ENCODE measurements around the gene AFAP1L2.
A peak's percentile ranks its signal among the peaks of the same experiment; 100 is the strongest.

DNA sequence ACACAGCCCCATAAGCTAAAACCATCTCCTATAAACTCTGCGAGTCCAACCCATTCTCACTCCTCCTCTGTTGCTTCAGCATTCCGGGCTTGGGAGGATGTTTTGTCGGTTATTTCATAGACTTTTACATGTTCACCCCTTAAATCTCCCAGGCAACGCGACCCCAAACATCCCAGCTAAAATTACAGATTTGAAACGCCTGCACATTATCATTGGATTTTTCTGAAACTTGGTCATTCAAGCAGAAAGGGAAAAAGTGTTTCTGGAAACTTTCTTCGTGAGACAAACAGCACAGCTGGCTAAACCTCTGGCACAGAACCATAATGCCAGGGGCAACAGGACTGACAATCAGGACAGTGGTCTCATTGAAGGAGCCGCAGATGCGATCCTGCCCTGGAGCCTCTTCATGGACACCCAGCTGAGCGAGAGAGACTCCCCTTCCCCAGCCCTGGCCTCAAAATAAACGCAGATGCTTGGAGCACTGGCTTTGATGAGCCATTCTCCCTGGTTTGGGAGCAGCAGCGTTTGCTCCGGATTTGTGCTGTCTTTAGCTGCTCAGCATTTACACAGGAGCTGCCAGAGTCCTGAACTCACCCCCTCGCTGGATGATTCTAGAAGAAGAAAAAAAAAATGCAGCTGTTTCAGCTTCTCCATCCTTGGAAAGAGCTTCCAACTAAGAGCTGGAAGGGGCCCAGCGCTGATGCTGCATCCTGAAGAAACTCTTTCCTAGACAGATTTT is 30.1 kb downstream of the AFAP1L2 start:
- no peak for TF ChIP-seq CTCF (IDR thresholded peaks at IDR 0.05)
- TF ChIP-seq POLR2AphosphoS5 (IDR thresholded peaks at IDR 0.05), result peak; percentile 4
- TF ChIP-seq POLR2A (IDR thresholded peaks at IDR 0.05), result no peak

All from prostate gland (tissue), 2 donors.